VCaP (cell line): ENCODE results near the gene RANBP6.
A peak's percentile ranks its signal among the peaks of the same experiment; 100 is the strongest.
"Not testable (repeated sequence)": the region's sequence is repeated elsewhere in the genome, so short reads cannot be mapped to it uniquely, and the experiment has no call there.

Source experiments
- H3K27ac ChIP-seq: fragments of 450-650 bp; 2 replicates; pipeline ENCODE4 v1.5.1; 2017
- CTCF ChIP-seq: fragments of 450-650 bp; conservative IDR thresholded peaks from 2 replicates; pipeline ENCODE4 v1.5.1; 2017; ENCODE audit warnings: mild to moderate bottlenecking, moderate library complexity

The RANBP6 gene

GRCh38 chr9:6029604-6030274, 14.3 kb upstream of the RANBP6 start:
- no peak for TF ChIP-seq CTCF
- no peak overlapping the region for H3K27ac ChIP-seq

DNA sequence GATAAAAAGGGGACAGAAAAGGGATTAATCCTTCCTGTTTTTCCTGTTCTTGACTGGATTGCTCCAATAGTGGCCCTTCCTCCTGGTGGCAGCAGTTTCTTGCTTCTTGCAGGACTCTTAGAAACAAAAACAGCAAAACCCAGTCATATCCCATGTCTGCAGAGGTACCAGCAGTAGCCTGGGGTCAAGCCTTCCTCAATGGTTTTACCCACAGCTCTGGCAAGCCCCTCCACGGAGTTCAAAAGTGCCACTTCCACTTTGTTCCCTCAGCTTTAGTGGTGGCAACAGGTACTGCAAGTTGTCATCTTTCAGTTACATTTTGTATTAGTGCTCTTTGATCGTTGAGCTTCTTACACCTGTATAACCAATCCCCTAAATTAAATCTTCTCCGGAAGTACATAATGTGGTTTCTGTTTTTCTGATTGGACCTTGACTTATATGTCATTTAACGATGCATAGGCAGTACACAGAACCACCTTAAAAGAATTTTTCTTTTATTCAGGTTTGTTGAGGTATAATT, 8.7 kb upstream of the RANBP6 start:
- peak; percentile 66 for TF ChIP-seq CTCF
- no peak overlapping the region for H3K27ac ChIP-seq

DNA sequence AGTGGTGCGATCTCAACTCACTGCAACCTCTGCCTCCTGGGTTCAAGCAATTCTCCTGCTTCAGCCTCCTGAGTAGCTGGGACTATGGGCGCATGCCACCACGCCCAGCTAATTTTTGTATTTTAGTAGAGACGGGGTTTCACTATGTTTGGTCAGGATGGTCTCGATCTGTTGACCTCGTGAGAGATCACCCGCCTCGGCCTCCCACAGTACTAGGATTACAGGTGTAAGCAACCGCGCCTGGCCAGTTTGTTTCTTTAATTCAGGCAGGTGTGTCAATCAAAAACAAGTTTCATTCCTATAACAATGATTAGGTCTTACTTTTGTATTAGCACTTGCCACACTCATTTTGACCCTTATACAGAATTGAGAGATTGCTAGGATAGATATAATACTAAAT, 1.6 kb upstream of the RANBP6 start:
- not testable (repeated sequence) for H3K27ac ChIP-seq

- peak overlapping the region; percentile 75 for H3K27ac ChIP-seq
- no peak for TF ChIP-seq CTCF
Measured at GRCh38 chr9:6014670-6015270, 654 bp downstream of the RANBP6 start.

DNA sequence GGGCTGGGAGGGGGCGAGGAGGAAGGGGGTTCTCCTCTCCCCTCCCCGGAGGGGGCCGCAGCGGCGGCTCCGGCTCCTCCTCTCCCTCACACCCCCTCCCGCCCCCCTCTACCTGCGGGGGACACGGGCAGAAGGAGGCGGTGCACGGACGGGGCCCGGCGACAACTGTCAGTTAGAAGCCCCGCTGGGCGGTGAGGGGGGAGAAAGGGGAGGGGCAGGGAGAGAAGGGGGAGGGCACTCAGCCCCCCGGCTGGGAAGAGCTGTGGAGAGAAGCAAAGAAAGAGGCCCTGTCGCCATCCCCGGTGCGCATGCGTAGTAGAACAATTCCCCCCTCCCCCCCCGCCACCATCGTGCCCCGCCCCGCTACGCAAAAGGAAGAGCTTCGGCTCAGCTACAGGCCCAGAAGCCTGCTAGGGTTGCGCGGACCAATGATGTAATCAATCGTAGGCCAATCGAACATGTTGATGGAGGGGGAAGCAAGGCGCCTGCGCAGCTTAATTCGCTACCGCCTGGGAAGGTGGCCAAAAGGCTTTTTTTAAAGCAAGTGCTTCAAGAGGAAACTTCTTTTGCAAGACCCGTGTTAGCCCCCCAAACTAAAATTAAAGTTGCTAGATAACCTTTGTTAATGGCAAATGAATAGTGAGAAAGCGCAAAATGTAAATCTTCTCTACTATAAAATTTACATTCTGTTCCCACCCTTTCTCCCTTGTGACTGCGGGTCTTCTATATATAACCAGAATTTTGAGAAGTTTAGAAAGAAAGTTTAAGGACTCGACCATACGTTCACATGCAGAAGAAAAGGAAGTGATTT, 7.0 kb downstream of the RANBP6 start:
- no peak for TF ChIP-seq CTCF

DNA sequence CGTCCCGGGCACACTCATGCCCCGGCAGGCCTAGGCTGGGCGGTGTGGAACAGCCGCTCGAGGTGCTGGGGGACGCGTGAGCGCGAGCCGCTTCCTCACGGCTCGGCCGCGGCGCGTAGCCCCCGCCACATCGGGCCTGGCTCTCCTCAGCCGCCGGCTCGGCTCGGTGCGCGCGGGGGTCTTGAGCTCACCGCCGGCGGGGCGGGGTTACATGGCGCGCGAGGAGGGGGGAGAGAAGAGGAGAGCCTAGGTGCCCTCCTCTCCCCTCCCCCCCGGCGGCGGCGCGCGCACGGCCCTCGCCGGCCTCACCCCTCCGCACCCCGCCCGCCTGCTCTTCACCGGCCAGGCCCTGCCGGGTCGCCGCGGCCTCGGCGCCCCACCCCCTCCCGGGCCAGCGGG, 7.7 kb downstream of the RANBP6 start:
- TF ChIP-seq CTCF = no peak
- H3K27ac ChIP-seq = peak overlapping the region; percentile 89

More for the DNA sequence above, 7.0 kb downstream of the RANBP6 start:
- H3K27ac ChIP-seq = peak overlapping the region; percentile 89

DNA sequence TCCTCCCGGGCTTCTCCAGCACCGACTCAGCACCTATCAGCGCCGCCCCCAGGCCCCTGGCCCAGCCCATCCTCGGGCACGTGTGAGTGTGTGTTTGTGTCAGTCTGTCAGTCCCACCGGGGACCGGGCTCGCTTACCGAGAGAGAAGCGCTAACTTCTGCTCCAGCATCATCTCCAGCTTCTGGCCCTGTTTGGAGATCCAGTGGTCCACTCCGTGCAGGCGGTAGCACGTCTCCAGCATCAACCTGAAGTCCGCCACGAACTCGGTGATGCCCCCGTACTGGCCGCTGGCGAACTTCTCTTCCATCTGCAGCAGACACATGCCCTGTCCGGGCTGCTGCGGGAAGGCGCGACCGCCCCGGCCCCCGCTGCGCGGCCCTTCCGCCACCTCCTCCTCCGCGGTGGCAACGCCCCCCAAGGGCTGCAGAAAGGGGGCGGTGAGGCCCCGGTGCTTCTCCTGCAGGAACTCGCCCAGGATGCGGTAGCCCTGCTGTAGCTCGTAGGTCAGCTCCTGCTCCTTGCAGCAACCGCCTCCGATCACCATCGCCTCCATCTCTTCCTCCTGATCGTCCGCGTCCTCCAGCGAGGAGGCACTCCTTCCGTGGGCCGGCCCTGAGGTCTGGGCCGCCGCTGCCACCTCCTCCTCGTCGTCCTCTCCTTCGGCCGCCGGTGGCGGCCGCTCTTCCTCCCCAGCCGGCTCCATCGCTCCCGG, 8.2 kb downstream of the RANBP6 start:
- peak overlapping the region; percentile 89 for H3K27ac ChIP-seq
- TF ChIP-seq CTCF = no peak
